ENCODE measurements around the gene MYO1G.
"Not testable (repeated sequence)": the region's sequence is repeated elsewhere in the genome, so short reads cannot be mapped to it uniquely, and the experiment has no call there.

Gene MYO1G

GRCh38 chr7:44934510-44934909 is 44.3 kb downstream of the MYO1G start:
- not testable (repeated sequence) for H3K4me1 ChIP-seq (ENCODE audit: control insufficient read depth, insufficient read depth, low read length); H3K9ac ChIP-seq (ENCODE audit: low read depth, low read length); H3K36me3 ChIP-seq (ENCODE audit: control insufficient read depth, insufficient read depth, low read length); H3K27me3 ChIP-seq (ENCODE audit: control insufficient read depth, insufficient read depth, low read length); H3K4me3 ChIP-seq (ENCODE audit: low read depth, low read length); H3K9me3 ChIP-seq (ENCODE audit: control insufficient read depth, insufficient read depth, low read length)

DNA sequence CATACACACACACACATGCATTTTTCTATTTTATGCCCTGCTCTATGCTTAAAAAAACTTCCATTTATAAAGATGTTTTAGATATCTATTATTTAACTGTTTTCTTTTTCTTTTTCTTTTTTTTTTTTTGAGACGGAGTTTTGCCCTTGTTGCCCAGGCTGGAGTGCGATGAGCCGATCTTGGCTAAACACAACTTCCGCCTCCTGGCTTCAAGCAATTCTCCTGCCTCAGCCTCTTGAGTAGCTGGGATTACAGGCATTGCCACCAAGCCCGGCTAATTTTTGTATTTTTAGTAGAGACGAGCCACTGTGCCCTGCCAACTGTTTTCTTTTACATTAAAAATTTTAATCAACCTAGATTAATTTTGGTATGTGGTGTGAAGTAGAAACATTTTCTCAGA is 47.9 kb downstream of the MYO1G start:
- H3K9ac ChIP-seq (ENCODE audit: low read depth, low read length): no peak overlapping the region
- H3K4me3 ChIP-seq (ENCODE audit: low read depth, low read length): no peak overlapping the region
- H3K9me3 ChIP-seq (ENCODE audit: control insufficient read depth, insufficient read depth, low read length): no peaks in the 10 kb centered on the region
- no peaks in the 10 kb centered on the region for H3K27me3 ChIP-seq (ENCODE audit: control insufficient read depth, insufficient read depth, low read length)
- H3K4me1 ChIP-seq (ENCODE audit: control insufficient read depth, insufficient read depth, low read length): no peaks in the 10 kb centered on the region
- H3K36me3 ChIP-seq (ENCODE audit: control insufficient read depth, insufficient read depth, low read length): no peaks in the 10 kb centered on the region

DNA sequence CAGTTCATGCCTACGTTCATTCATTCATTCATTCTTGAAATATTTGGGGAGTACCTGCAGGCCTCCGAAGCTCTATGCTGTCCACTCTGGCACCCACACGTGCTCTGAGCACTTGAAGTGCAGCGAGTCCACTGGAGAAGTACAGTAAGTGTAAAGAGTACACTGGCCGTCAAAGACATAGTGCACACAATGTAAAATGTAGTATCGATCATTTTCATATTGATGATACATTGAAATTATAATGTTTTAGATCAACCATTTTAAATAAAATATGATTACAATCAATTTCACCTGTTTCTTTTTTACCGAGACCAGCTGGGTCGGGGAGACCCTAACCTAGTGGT is 56.5 kb downstream of the MYO1G start:
- Histone ChIP-seq H3K9me3 (ENCODE audit: control insufficient read depth, insufficient read depth, low read length) (no peaks in the 10 kb centered on the region), H3K4me3 (ENCODE audit: low read depth, low read length) (no peak overlapping the region), H3K36me3 (ENCODE audit: control insufficient read depth, insufficient read depth, low read length) (no peaks in the 10 kb centered on the region), H3K9ac (ENCODE audit: low read depth, low read length) (no peak overlapping the region), H3K27me3 (ENCODE audit: control insufficient read depth, insufficient read depth, low read length) (no peaks in the 10 kb centered on the region), H3K4me1 (ENCODE audit: control insufficient read depth, insufficient read depth, low read length) (no peaks in the 10 kb centered on the region)

GRCh38 chr7:44921607-44922350 is 57.0 kb downstream of the MYO1G start:
- Histone ChIP-seq H3K9ac (ENCODE audit: low read depth, low read length) (no peak overlapping the region), H3K4me1 (ENCODE audit: control insufficient read depth, insufficient read depth, low read length) (no peaks in the 10 kb centered on the region), H3K9me3 (ENCODE audit: control insufficient read depth, insufficient read depth, low read length) (no peaks in the 10 kb centered on the region), H3K4me3 (ENCODE audit: low read depth, low read length) (no peak overlapping the region), H3K27me3 (ENCODE audit: control insufficient read depth, insufficient read depth, low read length) (no peaks in the 10 kb centered on the region), H3K36me3 (ENCODE audit: control insufficient read depth, insufficient read depth, low read length) (no peaks in the 10 kb centered on the region)

DNA sequence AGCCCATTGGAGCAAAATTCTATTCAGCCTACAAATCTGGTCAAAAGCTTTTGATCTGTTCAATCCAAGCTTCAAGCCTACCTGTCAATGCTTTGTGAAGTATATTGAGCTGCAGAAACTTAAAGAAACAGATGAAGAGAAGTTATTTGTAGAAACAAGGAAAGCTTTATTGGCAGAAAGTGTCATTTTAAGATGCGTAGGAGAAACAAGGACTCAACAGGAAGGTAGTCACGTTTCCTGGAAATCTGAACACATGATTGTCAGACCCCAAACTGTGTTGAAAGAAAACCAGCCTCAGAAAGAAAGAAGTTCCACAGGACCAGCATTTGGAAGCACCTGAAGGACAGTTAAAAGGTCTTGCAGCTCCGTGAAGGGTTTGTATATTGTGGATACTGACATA is 58.7 kb downstream of the MYO1G start:
- H3K4me3 ChIP-seq (ENCODE audit: low read depth, low read length): no peak overlapping the region
- no peaks in the 10 kb centered on the region for H3K27me3 ChIP-seq (ENCODE audit: control insufficient read depth, insufficient read depth, low read length)
- H3K4me1 ChIP-seq (ENCODE audit: control insufficient read depth, insufficient read depth, low read length): no peaks in the 10 kb centered on the region
- no peaks in the 10 kb centered on the region for H3K9me3 ChIP-seq (ENCODE audit: control insufficient read depth, insufficient read depth, low read length)
- H3K9ac ChIP-seq (ENCODE audit: low read depth, low read length): no peak overlapping the region
- H3K36me3 ChIP-seq (ENCODE audit: control insufficient read depth, insufficient read depth, low read length): no peaks in the 10 kb centered on the region

- Histone ChIP-seq H3K9ac (ENCODE audit: low read depth, low read length) (no peak overlapping the region), H3K9me3 (ENCODE audit: control insufficient read depth, insufficient read depth, low read length) (no peaks in the 10 kb centered on the region), H3K27me3 (ENCODE audit: control insufficient read depth, insufficient read depth, low read length) (no peaks in the 10 kb centered on the region), H3K4me1 (ENCODE audit: control insufficient read depth, insufficient read depth, low read length) (no peaks in the 10 kb centered on the region), H3K36me3 (ENCODE audit: control insufficient read depth, insufficient read depth, low read length) (no peaks in the 10 kb centered on the region), H3K4me3 (ENCODE audit: low read depth, low read length) (no peak overlapping the region)
Observed at GRCh38 chr7:44918029-44918428, 60.8 kb downstream of the MYO1G start.

- Histone ChIP-seq H3K36me3 (ENCODE audit: control insufficient read depth, insufficient read depth, low read length) (no peaks in the 10 kb centered on the region), H3K27me3 (ENCODE audit: control insufficient read depth, insufficient read depth, low read length) (no peaks in the 10 kb centered on the region), H3K4me3 (ENCODE audit: low read depth, low read length) (no peak overlapping the region), H3K4me1 (ENCODE audit: control insufficient read depth, insufficient read depth, low read length) (no peaks in the 10 kb centered on the region), H3K9me3 (ENCODE audit: control insufficient read depth, insufficient read depth, low read length) (no peaks in the 10 kb centered on the region), H3K9ac (ENCODE audit: low read depth, low read length) (no peak overlapping the region)
Observed at GRCh38 chr7:44917465-44917864, 61.4 kb downstream of the MYO1G start.

DNA sequence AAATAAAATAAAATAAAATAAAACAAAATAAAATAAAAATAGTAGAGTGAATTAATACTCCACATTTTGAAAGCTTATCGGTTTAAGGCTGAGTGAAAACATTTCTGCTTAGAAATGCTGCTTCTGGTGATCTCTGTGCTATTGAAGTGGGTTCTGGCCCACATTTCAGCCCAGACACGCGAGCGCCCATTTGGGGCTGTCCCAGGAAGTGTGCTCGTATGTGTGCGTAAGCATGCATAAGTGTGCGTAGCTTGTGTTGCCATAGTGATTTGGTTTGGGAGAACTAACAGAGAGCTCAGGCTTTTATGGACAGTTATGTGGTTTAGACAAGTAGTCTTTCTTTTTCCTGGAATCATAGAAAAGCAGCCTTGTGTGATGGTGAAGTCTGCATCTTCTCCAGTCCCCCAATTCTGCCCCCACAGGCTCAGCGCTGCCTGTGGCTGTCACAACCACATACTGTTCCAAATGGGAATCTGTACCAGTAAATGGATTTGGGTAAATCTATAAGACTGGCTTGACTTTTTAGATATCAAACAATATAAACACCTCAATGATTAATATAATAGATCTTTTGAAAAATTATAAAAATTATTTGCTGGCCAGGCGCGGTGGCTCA is 63.7 kb downstream of the MYO1G start:
- no peaks in the 10 kb centered on the region for H3K36me3 ChIP-seq (ENCODE audit: control insufficient read depth, insufficient read depth, low read length)
- no peak overlapping the region for H3K9ac ChIP-seq (ENCODE audit: low read depth, low read length)
- no peaks in the 10 kb centered on the region for H3K27me3 ChIP-seq (ENCODE audit: control insufficient read depth, insufficient read depth, low read length)
- no peak overlapping the region for H3K4me3 ChIP-seq (ENCODE audit: low read depth, low read length)
- no peaks in the 10 kb centered on the region for H3K4me1 ChIP-seq (ENCODE audit: control insufficient read depth, insufficient read depth, low read length)
- H3K9me3 ChIP-seq (ENCODE audit: control insufficient read depth, insufficient read depth, low read length): no peaks in the 10 kb centered on the region

DNA sequence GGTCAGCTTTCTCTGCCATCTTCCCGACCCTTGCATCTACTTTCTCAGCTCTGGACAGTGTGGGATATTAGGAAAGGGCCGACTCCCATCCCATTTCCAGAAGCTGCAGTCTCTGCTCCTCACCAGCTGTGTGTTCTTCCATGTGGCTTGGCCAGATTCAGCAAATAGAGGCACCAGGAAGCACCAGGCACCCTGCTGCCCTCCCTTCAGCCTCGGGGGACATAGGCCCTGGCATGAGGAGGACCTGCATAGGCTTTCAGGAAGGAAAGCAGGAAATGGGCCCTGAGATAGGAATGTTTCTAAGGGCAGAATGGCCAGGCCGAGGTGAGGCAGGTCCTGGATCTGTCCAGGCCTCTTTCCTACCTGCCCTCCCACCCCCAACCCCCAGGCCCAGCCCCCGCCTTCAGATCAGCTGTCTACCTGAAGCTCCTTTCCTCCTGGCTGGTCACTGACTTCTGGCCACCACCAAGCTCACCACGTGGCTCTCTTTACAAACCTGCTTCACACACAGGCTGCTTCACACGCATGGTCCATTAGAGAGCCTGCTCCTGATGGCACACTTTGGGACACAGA is 66.0 kb downstream of the MYO1G start:
- Histone ChIP-seq H3K4me3 (ENCODE audit: low read depth, low read length) (no peak overlapping the region), H3K4me1 (ENCODE audit: control insufficient read depth, insufficient read depth, low read length) (no peaks in the 10 kb centered on the region), H3K9ac (ENCODE audit: low read depth, low read length) (no peak overlapping the region)

More for the DNA sequence above, 66.0 kb downstream of the MYO1G start:
- Histone ChIP-seq H3K36me3 (ENCODE audit: control insufficient read depth, insufficient read depth, low read length) (no peaks in the 10 kb centered on the region), H3K27me3 (ENCODE audit: control insufficient read depth, insufficient read depth, low read length) (no peaks in the 10 kb centered on the region), H3K9me3 (ENCODE audit: control insufficient read depth, insufficient read depth, low read length) (no peaks in the 10 kb centered on the region)

All from iPS-15b (cell line).